Right renal pelvis (tissue), 4 donors: Measurements from ENCODE around the gene NFE2L2. TPM values are rescaled to one million over a fixed set of nuclear protein-coding genes. Genes with fewer than 3 reads are reported as not detected.
A peak's percentile ranks its signal among the peaks of the same experiment; 100 is the strongest.
"Not testable (repeated sequence)": the region's sequence is repeated elsewhere in the genome, so short reads cannot be mapped to it uniquely, and the experiment has no call there.

Source experiments
- DNase-seq, 4 donors: peaks; one replicate each; pipeline ENCODE4 v3.0.0-alpha.2; 2013; ENCODE audit warnings: low read depth in 4 of 4, low spot score in 3 of 4, missing footprints in 1 of 4
- polyA plus RNA-seq, 4 donors: library from polyadenylated mRNA; unstranded; fragments of 120-200 nt; gene quantifications; one replicate each; pipeline ENCODE4 v1.2.1, GENCODE V29; 2013; ENCODE audit not compliant: insufficient read length in 4 of 4

The NFE2L2 gene
- polyA plus RNA-seq, 4 donors: 145 to 173 (median 161) TPM

DNA sequence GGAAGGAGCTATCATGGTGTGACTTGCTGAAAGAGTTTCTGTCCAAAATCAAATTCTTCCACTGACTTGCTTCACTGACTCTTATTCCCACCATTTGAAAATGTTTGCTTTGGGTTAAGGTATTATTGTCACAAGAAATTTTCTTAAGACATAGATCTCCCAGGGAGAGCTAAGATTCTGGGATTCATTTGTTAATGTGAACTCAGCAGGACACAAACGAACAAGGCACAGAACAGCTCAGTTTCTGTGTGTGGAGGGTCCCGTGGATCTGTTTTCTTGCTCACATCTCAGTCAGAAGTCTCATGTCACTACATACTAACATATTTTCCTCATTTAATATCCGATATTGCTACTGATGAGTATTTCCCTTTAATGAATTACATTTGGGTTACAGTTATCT, 60.1 kb downstream of the NFE2L2 start:
- DNase-seq: no peak

DNA sequence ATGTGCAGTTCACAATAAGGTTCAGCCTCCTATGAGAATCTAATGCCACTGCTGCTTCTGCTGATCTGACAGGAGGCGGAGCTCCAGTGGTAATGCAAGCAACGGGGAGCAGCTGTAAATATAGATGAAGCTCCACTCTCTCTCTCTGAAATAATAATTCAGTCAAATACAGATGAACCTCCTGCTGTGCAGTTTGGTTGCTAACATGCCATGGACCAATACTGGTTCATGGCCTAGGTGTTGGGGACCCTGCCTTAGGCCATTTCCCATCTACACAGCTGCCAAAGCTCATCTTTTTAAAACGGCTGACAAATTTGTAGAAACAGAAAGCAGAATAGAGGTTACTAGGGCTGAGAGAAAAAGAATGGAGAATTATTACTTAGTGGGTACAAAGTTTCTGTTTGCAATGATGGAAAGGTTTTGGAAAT, 62.6 kb downstream of the NFE2L2 start:
- DNase-seq: no peak

DNA sequence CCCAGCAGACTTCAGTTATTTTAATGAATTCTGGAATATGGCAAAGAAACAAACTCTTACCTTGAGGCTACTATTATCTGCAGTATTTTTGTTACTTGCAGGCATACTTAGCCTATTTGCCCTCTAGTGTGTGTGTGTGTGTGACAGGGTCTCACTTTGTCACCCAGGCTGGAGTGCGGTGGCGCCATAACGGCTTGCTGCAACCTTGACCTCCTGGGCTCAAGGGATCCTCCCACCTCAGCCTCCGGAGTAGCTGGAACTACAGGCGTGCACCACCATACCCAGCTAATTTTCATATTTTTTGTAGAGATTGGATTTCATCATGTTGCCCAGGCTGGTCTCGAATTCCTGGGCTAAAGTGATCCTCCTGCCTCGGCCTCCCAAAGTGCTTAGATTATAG, 64.1 kb downstream of the NFE2L2 start:
- DNase-seq: not testable (repeated sequence)

DNA sequence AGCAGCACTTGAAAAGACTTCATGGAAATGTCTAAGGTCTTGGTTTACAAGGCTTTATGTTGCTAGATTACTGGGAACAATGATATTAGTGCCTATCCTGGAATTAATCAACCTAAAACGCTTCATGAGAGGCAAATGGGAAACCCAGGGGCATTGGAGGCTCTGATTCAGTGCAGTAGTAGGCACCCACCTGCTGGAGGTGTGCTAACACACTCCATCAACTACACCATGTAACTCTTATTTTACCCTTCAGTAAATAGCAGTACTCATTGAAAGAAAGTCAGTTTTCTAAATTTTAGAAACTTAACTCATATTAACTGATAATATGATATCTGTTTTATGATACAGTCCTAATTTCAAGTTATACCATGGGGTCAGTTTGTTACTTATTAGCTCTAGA, 69.3 kb downstream of the NFE2L2 start:
- no peak for DNase-seq

- no peak for DNase-seq
These were observed 71.3 kb downstream of the NFE2L2 start for GRCh38 chr2:177193240-177193639.

DNA sequence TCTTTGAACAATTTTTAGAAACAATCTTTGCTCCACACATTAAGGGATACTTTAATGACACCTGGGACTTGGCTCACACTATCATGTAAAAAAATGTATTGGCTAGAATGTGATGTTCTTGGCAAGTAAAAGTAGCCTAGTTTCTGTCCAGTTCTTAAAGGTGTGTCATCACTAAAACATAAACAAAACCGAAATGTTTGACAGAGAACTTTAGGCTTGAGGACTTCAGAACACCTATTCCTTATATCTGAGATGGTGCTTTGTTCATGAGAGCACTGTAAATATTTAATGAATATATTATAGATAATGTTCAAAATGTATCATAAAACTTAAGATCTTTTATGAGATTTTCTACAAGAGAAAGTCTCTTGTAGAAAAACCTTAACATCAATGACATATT, 71.7 kb downstream of the NFE2L2 start:
- DNase-seq: no peak

DNA sequence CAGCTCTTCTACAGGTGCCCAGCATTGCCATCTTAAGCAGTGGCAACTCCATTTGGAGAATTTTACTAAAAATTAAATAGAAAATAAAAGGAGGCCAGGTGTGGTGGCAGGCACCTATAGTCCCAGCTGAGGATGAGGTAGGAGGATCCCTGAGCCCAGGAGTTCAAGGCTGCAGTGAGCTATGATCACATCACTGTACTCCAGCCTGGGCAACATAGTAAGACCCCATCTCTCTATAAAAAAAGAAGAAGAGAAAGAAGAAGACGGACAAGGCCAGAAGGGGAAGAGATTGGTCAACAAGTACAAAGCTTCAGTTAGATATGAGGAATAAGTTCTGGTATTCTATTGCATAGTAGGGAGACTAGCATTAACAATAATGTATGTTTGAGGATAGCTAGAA, 73.6 kb downstream of the NFE2L2 start:
- DNase-seq: no peak

DNA sequence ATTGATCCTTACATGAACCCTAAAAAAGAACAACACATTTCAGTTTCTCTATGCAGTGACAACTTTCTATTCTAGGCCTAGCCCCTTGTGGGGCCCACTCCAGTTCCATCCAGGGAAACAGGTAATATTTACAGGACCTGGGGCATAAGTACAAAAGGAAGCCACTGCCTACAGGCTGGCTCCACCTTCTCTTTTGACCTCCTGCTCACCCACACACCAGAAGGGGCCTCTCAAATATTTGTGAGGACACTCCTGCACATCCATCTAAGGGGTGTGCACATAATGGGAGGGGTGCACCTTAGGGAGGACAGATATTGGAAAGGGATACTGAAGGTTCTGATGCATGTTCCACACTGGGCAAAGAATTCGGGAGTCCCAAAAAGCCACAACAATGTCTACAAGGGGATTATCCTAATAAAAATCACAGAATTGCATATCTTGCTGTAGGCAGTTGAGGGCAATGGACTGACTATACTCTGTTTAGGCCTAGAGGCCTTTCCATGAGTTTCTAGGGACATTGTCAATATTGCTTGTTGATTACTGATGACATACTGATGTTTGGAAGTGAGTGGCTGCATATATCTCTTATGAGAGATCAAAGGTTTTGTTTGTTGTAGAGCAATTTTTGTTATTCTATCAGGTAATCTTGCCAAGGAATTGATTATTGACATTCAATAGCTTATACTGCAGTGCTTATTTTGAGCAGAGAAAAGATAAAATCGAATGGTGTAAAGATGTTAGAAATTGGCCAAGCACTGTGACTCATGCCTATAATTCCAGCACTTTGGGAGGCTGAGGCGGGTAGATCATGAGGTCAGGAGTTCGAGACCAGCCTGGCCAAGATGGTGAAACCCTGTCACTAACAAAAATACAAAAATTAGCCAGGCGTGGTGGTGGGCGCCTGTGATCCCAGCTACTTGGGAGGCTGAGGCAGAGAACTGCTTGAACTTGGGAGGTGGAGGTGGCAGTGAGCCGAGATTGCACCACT, 75.8 kb downstream of the NFE2L2 start:
- no peak for DNase-seq

- peak in 1 of 4 donors; percentile 43 for DNase-seq
These were observed 76.8 kb downstream of the NFE2L2 start for GRCh38 chr2:177187631-177188312.

- not testable (repeated sequence) for DNase-seq
These were observed 78.5 kb downstream of the NFE2L2 start for GRCh38 chr2:177186038-177186437.

DNA sequence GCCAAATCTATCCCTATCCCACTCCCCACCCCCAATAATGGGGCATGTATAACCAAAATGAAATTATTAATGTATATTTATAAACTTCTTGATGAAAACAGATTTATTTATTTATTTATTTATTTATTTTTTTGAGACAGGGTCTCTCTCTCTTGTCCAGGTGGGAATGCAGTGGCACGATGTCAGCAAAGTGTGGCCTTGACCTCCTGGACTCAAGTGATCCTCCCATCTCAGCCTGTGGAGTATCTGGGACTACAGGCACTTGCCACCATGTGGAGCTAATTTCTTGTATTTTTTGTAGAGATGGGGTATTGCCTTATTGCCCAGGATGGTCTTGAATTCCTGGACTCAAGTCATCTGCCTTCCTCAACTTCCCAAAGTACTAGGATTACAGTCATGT, 79.9 kb downstream of the NFE2L2 start:
- no peak for DNase-seq

- no peak for DNase-seq
These were observed 80.7 kb downstream of the NFE2L2 start for GRCh38 chr2:177183860-177184259.

Other genes with a start within 250 kb of the NFE2L2 start
- 100 to 1,000 TPM; 535 to 632 (median 606) TPM for gene HNRNPA3, start 51.9 kb downstream of the NFE2L2 start, polyA plus RNA-seq
- gene AGPS, start 128.0 kb upstream of the NFE2L2 start, polyA plus RNA-seq: 10 to 100 TPM; 44.0 to 54.7 (median 50.0) TPM